Stimulated activated effector memory CD8-positive, alpha-beta T cell treated with anti-CD3 and anti-CD28 coated beads, Interleukin-12 subunit alpha, Interleukin-12 subunit beta, amount 100 ng/mL, for 72 hours (primary cell): ENCODE results near the gene CEP295NL.
"Not testable (repeated sequence)": the region's sequence is repeated elsewhere in the genome, so short reads cannot be mapped to it uniquely, and the experiment has no call there.

Source experiments
- ATAC-seq: fragments of 150-1000 bp; cut with Tn5 transposase; 2 replicates; pipeline ENCODE4 v1.10.0; 2021
- DNase-seq, 2 donors: peaks; one replicate each; pipeline ENCODE4 v3.0.0; 2021 to 2022; ENCODE audit warnings: low spot score in 2 of 2
- H3K27ac Mint-ChIP-seq: one replicate; pipeline ENCODE4 v1.8.0; 2022; ENCODE audit warnings: mild to moderate bottlenecking, mixed read lengths
- H3K36me3 Mint-ChIP-seq: one replicate; pipeline ENCODE4 v1.8.0; 2022; ENCODE audit warnings: mild to moderate bottlenecking, mixed read lengths
- H3K4me1 Mint-ChIP-seq: one replicate; pipeline ENCODE4 v1.8.0; 2022; ENCODE audit warnings: mixed read lengths
- H3K4me3 Mint-ChIP-seq: one replicate; pipeline ENCODE4 v1.8.0; 2022; ENCODE audit warnings: mild to moderate bottlenecking, mixed read lengths
- H3K9me3 Mint-ChIP-seq: one replicate; pipeline ENCODE4 v1.8.0; 2022; ENCODE audit warnings: mixed read lengths

CEP295NL gene

GRCh38 chr17:78899361-78900260 lies 3.4 kb downstream of the CEP295NL start:
- Mint-ChIP-seq H3K9me3 (no peaks in the 10 kb centered on the region), H3K36me3 (peaks cover 5% of the 10 kb centered on the region), H3K27ac (no peak overlapping the region), H3K4me3 (no peak overlapping the region), H3K4me1 (peaks cover 17% of the 10 kb centered on the region)
- ATAC-seq (no peak), DNase-seq (no peak)

GRCh38 chr17:78898947-78899346 lies 4.1 kb downstream of the CEP295NL start:
- Mint-ChIP-seq H3K9me3 (no peaks in the 10 kb centered on the region), H3K4me1 (peaks cover 15% of the 10 kb centered on the region), H3K27ac (no peak overlapping the region), H3K4me3 (no peak overlapping the region), H3K36me3 (peaks cover 5% of the 10 kb centered on the region)
- DNase-seq (no peak), ATAC-seq (no peak)

- Mint-ChIP-seq H3K27ac (no peak overlapping the region), H3K36me3 (peaks cover 5% of the 10 kb centered on the region), H3K4me3 (no peak overlapping the region), H3K9me3 (no peaks in the 10 kb centered on the region), H3K4me1 (peaks cover 8% of the 10 kb centered on the region)
- DNase-seq: no peak
- ATAC-seq: no peak
Observed at GRCh38 chr17:78898075-78898836, 4.7 kb downstream of the CEP295NL start.

GRCh38 chr17:78897664-78898047 lies 5.3 kb downstream of the CEP295NL start:
- no peak overlapping the region for H3K27ac Mint-ChIP-seq
- no peak for DNase-seq
- H3K4me1 Mint-ChIP-seq: peaks cover 7% of the 10 kb centered on the region
- H3K36me3 Mint-ChIP-seq: no peaks in the 10 kb centered on the region
- ATAC-seq: no peak
- no peaks in the 10 kb centered on the region for H3K9me3 Mint-ChIP-seq
- H3K4me3 Mint-ChIP-seq: no peak overlapping the region

GRCh38 chr17:78896834-78897663 lies 6.0 kb downstream of the CEP295NL start:
- Mint-ChIP-seq H3K9me3 (no peaks in the 10 kb centered on the region), H3K27ac (no peak overlapping the region), H3K4me1 (peaks cover 7% of the 10 kb centered on the region), H3K36me3 (no peaks in the 10 kb centered on the region), H3K4me3 (no peak overlapping the region)
- ATAC-seq (no peak), DNase-seq (no peak)

GRCh38 chr17:78896091-78896833 lies 6.7 kb downstream of the CEP295NL start:
- Mint-ChIP-seq H3K27ac (no peak overlapping the region), H3K4me1 (peaks cover 14% of the 10 kb centered on the region), H3K36me3 (no peaks in the 10 kb centered on the region), H3K4me3 (no peak overlapping the region), H3K9me3 (no peaks in the 10 kb centered on the region)
- ATAC-seq (no peak), DNase-seq (no peak)

GRCh38 chr17:78895322-78895721 lies 7.7 kb downstream of the CEP295NL start:
- Mint-ChIP-seq H3K4me3 (no peak overlapping the region), H3K4me1 (peaks cover 23% of the 10 kb centered on the region), H3K36me3 (no peaks in the 10 kb centered on the region), H3K9me3 (no peaks in the 10 kb centered on the region), H3K27ac (no peak overlapping the region)
- ATAC-seq (no peak), DNase-seq (no peak)

- DNase-seq: no peak
- no peaks in the 10 kb centered on the region for H3K9me3 Mint-ChIP-seq
- peaks cover 34% of the 10 kb centered on the region for H3K4me1 Mint-ChIP-seq
- H3K27ac Mint-ChIP-seq: no peak overlapping the region
- H3K36me3 Mint-ChIP-seq: no peaks in the 10 kb centered on the region
- no peak for ATAC-seq
- no peak overlapping the region for H3K4me3 Mint-ChIP-seq
Observed at GRCh38 chr17:78893684-78894083, 9.3 kb downstream of the CEP295NL start.

- H3K4me1 Mint-ChIP-seq: peaks cover 34% of the 10 kb centered on the region
- H3K27ac Mint-ChIP-seq: no peak overlapping the region
Observed at GRCh38 chr17:78892936-78893379, 10.0 kb downstream of the CEP295NL start.

GRCh38 chr17:78892520-78892919 lies 10.5 kb downstream of the CEP295NL start:
- DNase-seq (no peak), ATAC-seq (no peak)
- no peak overlapping the region for H3K27ac Mint-ChIP-seq
- H3K4me1 Mint-ChIP-seq: peaks cover 34% of the 10 kb centered on the region
- no peak overlapping the region for H3K4me3 Mint-ChIP-seq
- H3K36me3 Mint-ChIP-seq: no peaks in the 10 kb centered on the region
- no peaks in the 10 kb centered on the region for H3K9me3 Mint-ChIP-seq

More at GRCh38 chr17:78892936-78893379, 10.0 kb downstream of the CEP295NL start:
- no peaks in the 10 kb centered on the region for H3K36me3 Mint-ChIP-seq
- DNase-seq (no peak), ATAC-seq (no peak)
- no peak overlapping the region for H3K4me3 Mint-ChIP-seq
- H3K9me3 Mint-ChIP-seq: no peaks in the 10 kb centered on the region

- Mint-ChIP-seq H3K4me1 (peaks cover 34% of the 10 kb centered on the region), H3K9me3 (no peaks in the 10 kb centered on the region), H3K4me3 (no peak overlapping the region), H3K36me3 (no peaks in the 10 kb centered on the region), H3K27ac (no peak overlapping the region)
- no peak for ATAC-seq
- DNase-seq: no peak
Observed at GRCh38 chr17:78892062-78892456, 10.9 kb downstream of the CEP295NL start.

GRCh38 chr17:78891406-78892061 lies 11.5 kb downstream of the CEP295NL start:
- Mint-ChIP-seq H3K27ac (no peak overlapping the region), H3K4me3 (peak overlapping the region; percentile 24), H3K36me3 (no peaks in the 10 kb centered on the region), H3K4me1 (peaks cover 34% of the 10 kb centered on the region), H3K9me3 (no peaks in the 10 kb centered on the region)
- ATAC-seq (no peak), DNase-seq (no peak)

GRCh38 chr17:78890498-78890897 lies 12.5 kb downstream of the CEP295NL start:
- Mint-ChIP-seq H3K9me3 (no peaks in the 10 kb centered on the region), H3K27ac (no peak overlapping the region), H3K4me3 (peak overlapping the region; percentile 24), H3K36me3 (no peaks in the 10 kb centered on the region), H3K4me1 (peaks cover 34% of the 10 kb centered on the region)
- DNase-seq (peak in 1 of 2 donors; percentile 56), ATAC-seq (peak; percentile 70)

GRCh38 chr17:78890096-78890495 lies 12.9 kb downstream of the CEP295NL start:
- H3K9me3 Mint-ChIP-seq, ATAC-seq, H3K27ac Mint-ChIP-seq, H3K36me3 Mint-ChIP-seq, DNase-seq: not testable (repeated sequence)
- H3K4me1 Mint-ChIP-seq: peaks cover 34% of the 10 kb centered on the region
- H3K4me3 Mint-ChIP-seq: peak overlapping the region; percentile 25
